ENCODE measurements around the gene SOS2. TPM values are rescaled to one million over a fixed set of nuclear protein-coding genes. Genes with fewer than 3 reads are reported as not detected.

SOS2 gene
- polyA plus RNA-seq (ENCODE audit: insufficient read length): 39.5 TPM

GRCh38 chr14:50231475-50232275 is at the start of gene SOS2:
Gene SOS2, minus strand, starts transcription at chr14:50231578. Its CDS starts 295 bp downstream, at chr14:50231283.
- DNase-seq: peak; percentile 90

GRCh38 chr14:50272498-50272897 is 41.1 kb upstream of the SOS2 start:
- no peak for DNase-seq

GRCh38 chr14:50270932-50271331 is 39.6 kb upstream of the SOS2 start:
- DNase-seq: no peak

GRCh38 chr14:50265029-50265428 is 33.7 kb upstream of the SOS2 start:
- DNase-seq: no peak

GRCh38 chr14:50263321-50263720 is 31.9 kb upstream of the SOS2 start:
- DNase-seq: no peak

- DNase-seq: no peak
These were observed 31.5 kb upstream of the SOS2 start for GRCh38 chr14:50262865-50263264.

- no peak for DNase-seq
These were observed 29.1 kb upstream of the SOS2 start for GRCh38 chr14:50260511-50260910.

GRCh38 chr14:50260072-50260471 is 28.7 kb upstream of the SOS2 start:
- DNase-seq: no peak

GRCh38 chr14:50257732-50258131 is 26.4 kb upstream of the SOS2 start:
- DNase-seq: no peak

GRCh38 chr14:50254248-50254647 is 22.9 kb upstream of the SOS2 start:
- no peak for DNase-seq

GRCh38 chr14:50249136-50249775 is 17.9 kb upstream of the SOS2 start:
- DNase-seq: no peak

GRCh38 chr14:50247245-50247644 is 15.9 kb upstream of the SOS2 start:
- DNase-seq: no peak

- no peak for DNase-seq
These were observed 11.4 kb upstream of the SOS2 start for GRCh38 chr14:50242566-50243310.

- no peak for DNase-seq
These were observed 10.7 kb upstream of the SOS2 start for GRCh38 chr14:50242096-50242495.

- DNase-seq: no peak
These were observed 6.0 kb upstream of the SOS2 start for GRCh38 chr14:50237427-50237826.

GRCh38 chr14:50233951-50234250 is 2.5 kb upstream of the SOS2 start:
- no peak for DNase-seq

GRCh38 chr14:50233166-50233950 is 2.0 kb upstream of the SOS2 start:
- DNase-seq: no peak

GRCh38 chr14:50232276-50232642 is 881 bp upstream of the SOS2 start:
- DNase-seq: no peak

GRCh38 chr14:50230701-50231474 is 490 bp downstream of the SOS2 start:
- peak; percentile 66 for DNase-seq

- no peak for DNase-seq
These were observed 1.0 kb downstream of the SOS2 start for GRCh38 chr14:50230401-50230700.

- no peak for DNase-seq
These were observed 1.7 kb downstream of the SOS2 start for GRCh38 chr14:50229681-50230080.

GRCh38 chr14:50228313-50228712 is 3.1 kb downstream of the SOS2 start:
- no peak for DNase-seq
